ENCODE results near the gene IGFBP5. TPM values are rescaled to one million over a fixed set of nuclear protein-coding genes. Genes with fewer than 3 reads are reported as not detected.

Gene IGFBP5
- total and polyA plus RNA-seq, 9 of the 15 experiments (the other 6 are each of a cell fraction or from before 2014, with no cell fraction given): 0.01 to 1.9 (median 0.03) TPM; not detected in 6

GRCh38 chr2:216649574-216649973, 45.8 kb downstream of the IGFBP5 start (continued):
- TF ChIP-seq ZNF3 (CRISPR knock-in tag; IDR thresholded peaks at IDR 0.05) (no peak), CBFA2T2 (conservative IDR thresholded peaks at IDR 0.05) (no peak), ARNT (IDR thresholded peaks at IDR 0.05) (no peak), ZFP1 (CRISPR knock-in tag; IDR thresholded peaks at IDR 0.05) (no peak), HNRNPUL1 (IDR thresholded peaks at IDR 0.05; ENCODE audit: low read length) (no peak), MIER1 (IDR thresholded peaks at IDR 0.05; ENCODE audit: low read depth) (no peak), ZNF121 (CRISPR knock-in tag; conservative IDR thresholded peaks at IDR 0.05) (no peak)

GRCh38 chr2:216648105-216648504, 47.2 kb downstream of the IGFBP5 start:
- Histone ChIP-seq H3K36me3 (ENCODE audit: control insufficient read depth, insufficient read depth, low read length) (no peaks in the 10 kb centered on the region), H3K4me1 (replicated peaks in 1 of 2; ENCODE audit: control insufficient read depth in 2 of 2, insufficient read depth in 2 of 2, low read length in 2 of 2) (no peaks in the 10 kb centered on the region), H3K4me3 (no peak overlapping the region), H2AFZ (ENCODE audit: low read depth, low read length) (no peak overlapping the region), H4K20me1 (replicated peaks; ENCODE audit: control insufficient read depth, insufficient read depth, low read length) (no peaks in the 10 kb centered on the region), H3K27ac (ENCODE audit: extremely low read depth, low read depth, low read length) (no peak overlapping the region), H3K4me2 (ENCODE audit: insufficient read depth, low read length) (no peak overlapping the region), H3K9me3 (replicated peaks; ENCODE audit: control insufficient read depth, insufficient read depth, low read depth, low read length) (no peaks in the 10 kb centered on the region; the same call in 1 of the 2 replicates), H3K79me2 (ENCODE audit: control insufficient read depth, insufficient read depth, low read length) (no peaks in the 10 kb centered on the region), H3K9me1 (ENCODE audit: control insufficient read depth, insufficient read depth, low read length) (no peaks in the 10 kb centered on the region), H3K27me3 (ENCODE audit: control insufficient read depth in 2 of 2, insufficient read depth in 2 of 2, low read length in 2 of 2) (peaks cover 2 to 28% of the 10 kb centered on the region in 2 experiments; a peak in 3 of 5 replicates), H3K9ac (ENCODE audit: insufficient read depth in 1 of 2, low read depth in 2 of 2, low read length in 2 of 2) (no peak overlapping the region)
- FAIRE-seq (no peak), ATAC-seq (no peak), DNase-seq (ENCODE audit: extremely low read depth in 1 of 4, low spot score in 3 of 4) (no peak)
- CTCF ChIA-PET (ENCODE audit: low intra/inter-chr PET ratio): no interaction called here
- 6% methylated on average over 3 of the region's 3 CpGs for WGBS (ENCODE audit: insufficient coverage, low coverage, missing lambda C conversion rate)
- TF ChIP-seq MBD2 (IDR thresholded peaks at IDR 0.05; ENCODE audit: borderline replicate concordance, low read depth) (no peak), ATF3 (IDR thresholded peaks at IDR 0.05) (peak; percentile 20; the same call in 1 of the 2 replicates), ATF3 (CRISPR knock-in tag; conservative IDR thresholded peaks at IDR 0.05) (no peak)
- in situ Hi-C loops (cut with MboI): no loop called here
- intact Hi-C loops (cut with micrococcal nuclease): no loop called here
- no TSS peak for BruUV-seq (replicated peaks)
- POLR2A ChIA-PET: interaction anchor here (1.1 kb wide), 1 partner anchor 11 kb away, joined by 4 read pairs; no protein-coding TSS in a partner anchor

All from K562 (cell line).